Sciatic nerve (tissue), 2 donors: ENCODE measurements around the gene XBP1. TPM values are rescaled to one million over a fixed set of nuclear protein-coding genes. Genes with fewer than 3 reads are reported as not detected.
A peak's percentile ranks its signal among the peaks of the same experiment; 100 is the strongest.

Experiments
- ATAC-seq: fragments of 200-7000 bp; cut with Tn5 transposase; one replicate; pipeline ENCODE4 v1.9.1; 2020; ENCODE audit warnings: mild to moderate bottlenecking, moderate library complexity
- DNase-seq: peaks from one replicate; pipeline ENCODE4 v3.0.0-alpha.2; 2020; ENCODE audit warnings: low spot score
- intact Hi-C: fragments of 100-400 bp; cut with DNase I; formaldehyde crosslinking; loops from one replicate; pipeline ENCODE4 v1.14.2; 2022
- total RNA-seq: library from RNA; stranded (reverse); fragmentation: NEBNext Ultra II Directional; extraction: Animal tissue kit (Norgen Biotek cat#: 25700); gene quantifications from one replicate; pipeline ENCODE4 v1.2.1, GENCODE V29; 2021
- donor health status: DM: no; HTN: no; CAD: no.
- donor health status: DM: no; HTN: no; CAD: no.

The XBP1 gene
- total RNA-seq, 1 donor from 2014 or later, result 84.9 TPM

DNA sequence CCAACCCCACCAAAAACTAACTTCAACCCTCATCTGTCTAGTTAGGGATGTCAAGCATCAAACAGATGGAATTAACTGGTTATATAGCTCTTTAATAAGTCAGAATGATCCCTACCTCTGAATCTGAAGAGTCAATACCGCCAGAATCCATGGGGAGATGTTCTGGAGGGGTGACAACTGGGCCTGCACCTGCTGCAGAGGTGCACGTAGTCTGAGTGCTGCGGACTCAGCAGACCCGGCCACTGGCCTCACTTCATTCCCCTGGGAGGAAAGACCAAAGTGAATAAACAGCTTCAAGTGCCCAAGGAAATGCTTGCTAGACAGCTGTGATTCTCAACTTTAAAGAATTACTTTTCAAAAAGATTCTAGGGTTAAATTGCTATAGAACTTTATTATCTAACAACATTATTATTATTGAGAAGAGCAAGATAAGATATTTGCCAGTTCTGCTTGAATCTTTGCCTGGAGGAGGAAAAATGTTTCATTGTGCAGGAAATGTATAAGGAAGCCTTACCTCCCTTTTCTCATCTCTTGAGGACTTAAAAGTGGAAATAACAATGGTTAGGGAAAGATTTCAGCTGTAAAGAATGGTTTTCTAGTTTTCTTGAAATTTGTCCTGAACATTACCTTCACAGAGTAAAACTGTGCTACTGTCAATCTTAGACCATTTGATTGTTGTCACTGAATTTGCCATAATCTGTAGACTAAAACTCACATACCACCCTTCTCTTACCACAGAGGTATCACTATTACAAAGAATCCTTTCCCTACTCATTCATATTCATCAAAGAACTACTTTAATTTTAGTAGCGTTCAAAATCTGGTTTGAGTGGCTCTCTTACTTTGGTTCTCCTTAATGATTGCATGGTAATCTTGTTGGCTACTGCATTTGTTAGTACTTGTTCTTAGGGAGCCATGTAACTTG is 4.2 kb downstream of the XBP1 start:
- DNase-seq, result no peak
- intact Hi-C loops, result no loop called here

DNA sequence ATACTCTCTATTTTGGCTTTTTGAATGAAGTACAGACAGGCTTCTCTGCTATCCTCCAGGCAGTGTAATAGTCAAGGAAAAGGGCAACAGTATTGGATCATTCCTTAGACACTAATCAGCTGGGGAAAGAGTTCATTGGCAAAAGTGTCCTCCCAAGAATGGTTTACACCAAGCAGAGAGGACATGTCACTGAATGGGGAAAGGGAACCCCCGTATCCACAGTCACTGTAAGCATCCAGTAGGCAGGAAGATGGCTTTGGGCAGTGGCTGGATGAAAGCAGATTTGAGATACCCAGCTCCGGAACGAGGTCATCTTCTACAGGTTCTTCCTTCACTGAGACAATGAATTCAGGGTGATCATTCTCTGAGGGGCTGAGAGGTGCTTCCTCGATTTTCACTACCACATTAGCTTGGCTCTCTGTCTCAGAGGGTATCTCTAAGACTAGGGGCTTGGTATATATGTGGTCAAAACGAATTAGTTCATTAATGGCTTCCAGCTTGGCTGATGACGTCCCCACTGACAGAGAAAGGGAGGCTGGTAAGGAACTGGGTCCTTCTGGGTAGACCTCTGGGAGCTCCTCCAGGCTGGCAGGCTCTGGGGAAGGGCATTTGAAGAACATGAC is 5.2 kb downstream of the XBP1 start:
- DNase-seq (no peak), ATAC-seq (no peak)
- intact Hi-C loops, result no loop called here

More for the DNA sequence above, 4.2 kb downstream of the XBP1 start:
- ATAC-seq, result no peak

DNA sequence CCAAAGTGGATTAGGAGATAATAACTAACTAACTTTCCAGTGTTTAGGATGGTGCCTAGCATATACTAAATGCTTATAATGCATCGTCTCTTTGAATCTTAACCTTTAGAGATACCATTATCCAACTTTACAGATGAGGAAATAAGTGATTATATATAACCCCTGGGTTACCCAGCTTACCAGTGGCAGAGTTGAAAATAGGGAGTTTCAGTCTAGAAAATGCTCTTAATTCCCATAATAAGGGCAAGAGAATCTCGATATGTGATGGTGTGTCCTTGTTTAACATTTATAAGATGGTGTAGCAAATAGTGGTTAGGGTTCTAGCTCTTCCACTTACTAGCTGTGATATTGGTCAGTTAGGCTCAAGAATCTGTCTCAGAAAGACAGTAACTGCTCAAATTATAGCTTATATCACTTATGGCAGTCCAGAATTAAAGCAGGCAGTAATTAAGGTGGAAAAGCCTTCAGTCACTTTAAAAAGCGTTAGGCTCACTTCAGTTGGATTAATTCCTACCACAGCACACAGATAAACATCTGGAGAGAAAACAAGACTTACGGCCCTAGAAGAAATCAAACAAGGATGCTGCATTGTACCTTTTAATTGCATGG is 6.3 kb downstream of the XBP1 start:
- intact Hi-C loops, result no loop called here
- ATAC-seq (no peak), DNase-seq (no peak)

DNA sequence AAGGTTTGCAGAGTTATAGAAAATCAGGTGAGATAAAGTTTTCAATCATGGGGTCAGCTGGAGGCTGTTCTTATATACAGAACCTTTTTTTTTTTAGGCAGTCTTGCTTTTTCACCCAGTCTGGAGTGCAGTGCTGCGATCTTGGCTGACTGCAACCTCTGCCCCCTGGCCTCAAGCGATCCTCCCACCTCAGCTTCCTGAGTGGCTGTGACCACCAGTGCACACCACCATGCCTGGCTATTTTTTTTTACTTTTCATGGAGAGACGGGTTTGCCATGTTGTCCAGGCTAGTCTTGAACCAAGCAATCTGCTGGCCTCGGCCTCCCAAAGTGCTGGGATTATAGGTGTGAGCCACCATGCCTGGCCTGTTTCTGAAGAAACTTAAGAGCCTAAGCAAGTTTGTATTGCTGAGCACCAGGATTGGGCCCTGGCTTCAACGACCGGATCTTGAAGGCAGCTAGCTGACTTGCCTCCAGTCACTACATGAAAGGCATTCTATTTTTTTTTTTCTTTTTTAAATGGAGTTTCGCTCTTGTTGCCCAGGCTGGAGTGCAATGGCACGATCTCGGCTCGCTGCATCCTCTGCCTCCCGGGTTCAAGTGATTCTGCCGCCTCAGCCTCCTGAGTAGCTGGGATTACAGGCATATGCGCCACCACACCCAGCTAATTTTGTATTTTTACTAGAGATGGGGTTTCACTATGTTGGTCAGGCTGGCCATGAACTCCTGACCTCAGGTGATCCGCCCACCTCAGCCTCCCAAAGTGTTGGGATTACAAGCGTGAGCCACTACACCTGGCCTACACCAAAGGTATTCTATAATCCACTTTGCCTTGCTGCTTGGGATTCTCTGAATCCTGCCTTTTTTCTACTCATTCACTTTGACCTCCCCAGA is 7.6 kb downstream of the XBP1 start:
- ATAC-seq (no peak), DNase-seq (no peak)
- intact Hi-C loops, result no loop called here

- no peak for ATAC-seq
- no peak for DNase-seq
- intact Hi-C loops, result no loop called here
Measured at GRCh38 chr22:28791841-28792490, 8.4 kb downstream of the XBP1 start.

- DNase-seq, result no peak
- intact Hi-C loops, result no loop called here
- no peak for ATAC-seq
Measured at GRCh38 chr22:28791124-28791523, 9.2 kb downstream of the XBP1 start.

DNA sequence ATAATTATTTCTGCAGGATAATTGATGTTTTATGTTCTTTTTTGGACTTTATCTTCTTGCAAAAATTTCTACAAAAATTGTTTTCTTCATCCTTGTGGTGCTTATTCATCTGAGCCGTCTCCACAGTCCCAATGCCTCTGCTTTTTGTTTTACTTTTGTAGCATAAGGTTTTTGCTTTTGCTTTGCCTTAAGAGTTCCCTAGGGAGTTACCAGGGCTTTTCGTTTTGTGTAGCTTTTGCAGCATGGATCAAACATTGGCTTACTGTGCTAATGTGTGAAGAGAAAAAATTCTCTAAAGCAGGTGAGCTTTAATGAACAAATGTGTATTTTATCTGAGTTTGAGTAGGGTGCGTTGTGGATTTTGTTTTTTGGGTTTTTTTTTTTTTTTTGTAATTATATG is 11.8 kb downstream of the XBP1 start:
- DNase-seq (no peak), ATAC-seq (no peak)
- intact Hi-C loops, result no loop called here

DNA sequence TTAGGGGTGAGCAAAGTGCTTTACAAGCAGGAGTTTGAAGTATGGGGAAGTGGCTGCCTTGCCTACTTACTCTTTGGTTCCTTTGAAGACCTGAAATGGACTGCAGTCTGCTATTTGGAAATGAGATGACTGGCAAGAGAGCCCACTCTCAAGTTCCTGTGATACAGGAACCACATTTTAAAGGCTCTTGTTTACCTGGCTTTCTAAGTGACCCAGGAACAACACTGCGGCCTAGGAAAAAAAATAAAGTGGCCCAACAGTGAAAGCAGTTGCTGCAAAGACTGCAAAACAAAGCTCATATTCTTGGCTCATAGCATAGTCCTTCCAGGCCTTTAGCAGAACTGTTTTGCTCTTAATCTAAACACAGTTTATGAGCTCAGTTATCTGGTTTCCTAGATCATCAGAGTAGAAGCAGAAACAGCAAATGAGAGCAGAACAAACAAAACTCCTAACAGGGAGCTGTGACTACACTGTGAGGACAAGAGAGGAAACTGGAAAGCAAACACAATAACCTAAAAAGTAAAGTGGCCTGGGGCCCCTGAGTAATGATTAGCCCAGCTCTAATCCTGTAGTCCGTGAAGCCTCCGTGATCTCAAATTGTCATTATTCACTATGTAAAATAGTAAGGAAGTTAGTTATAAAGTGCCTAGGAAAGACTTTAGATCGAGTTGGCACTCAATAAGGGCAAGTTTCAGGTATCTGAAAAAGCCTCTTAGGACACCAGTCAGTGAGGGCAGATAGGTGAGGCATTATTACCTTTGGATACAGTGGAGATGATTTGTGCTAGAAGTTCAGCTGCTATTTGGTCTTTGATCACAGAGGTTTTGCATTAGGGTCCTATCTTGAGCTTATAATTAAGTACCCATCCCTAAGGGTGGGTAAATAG is 16.3 kb downstream of the XBP1 start:
- intact Hi-C loops, result no loop called here
- no peak for ATAC-seq
- DNase-seq, result no peak

DNA sequence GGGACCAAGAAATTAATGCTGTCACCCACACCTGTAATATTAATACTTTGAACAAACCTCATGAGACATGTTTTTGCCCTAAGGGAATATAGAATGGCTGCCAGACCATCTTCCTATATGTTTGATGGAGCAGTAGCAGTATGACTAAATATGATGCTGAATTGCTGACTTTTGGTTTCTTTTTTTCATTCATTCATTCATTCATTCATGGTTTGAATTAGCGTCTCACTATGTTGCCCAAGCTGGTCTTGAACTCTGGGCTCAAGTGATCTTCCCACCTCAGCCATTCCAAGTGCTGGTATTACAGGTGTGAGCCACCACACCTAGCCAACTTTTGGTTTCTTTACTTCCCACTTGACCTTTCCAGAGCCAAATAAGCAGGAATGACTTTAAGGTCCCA is 20.1 kb downstream of the XBP1 start:
- intact Hi-C loops, result no loop called here
- ATAC-seq (no peak), DNase-seq (no peak)

GRCh38 chr22:28779833-28780232 is 20.5 kb downstream of the XBP1 start:
- intact Hi-C loops, result no loop called here
- DNase-seq (no peak), ATAC-seq (no peak)

DNA sequence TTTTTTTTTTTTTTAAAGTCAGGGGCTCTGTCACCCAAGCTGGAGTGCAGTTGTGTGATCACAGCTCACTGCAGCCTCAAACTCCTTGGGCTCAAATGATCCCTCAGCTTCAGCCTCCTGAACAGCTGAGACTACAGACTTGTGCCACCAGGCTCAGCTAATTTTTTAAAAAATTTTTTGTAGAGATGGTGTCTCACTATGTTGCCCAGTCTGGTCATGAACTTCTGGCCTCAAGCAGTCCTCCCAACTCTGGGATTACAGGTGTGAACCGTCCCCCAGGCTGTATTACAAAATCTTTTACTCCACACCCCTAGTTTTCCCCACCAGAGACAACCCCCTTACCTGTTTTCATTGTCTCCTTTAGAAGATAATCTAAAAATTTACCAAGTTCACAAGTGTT is 26.0 kb downstream of the XBP1 start:
- DNase-seq (no peak), ATAC-seq (no peak)
- intact Hi-C loops, result no loop called here

GRCh38 chr22:28773461-28773867 is 26.9 kb downstream of the XBP1 start:
- ATAC-seq (no peak), DNase-seq (no peak)
- intact Hi-C loops, result no loop called here

DNA sequence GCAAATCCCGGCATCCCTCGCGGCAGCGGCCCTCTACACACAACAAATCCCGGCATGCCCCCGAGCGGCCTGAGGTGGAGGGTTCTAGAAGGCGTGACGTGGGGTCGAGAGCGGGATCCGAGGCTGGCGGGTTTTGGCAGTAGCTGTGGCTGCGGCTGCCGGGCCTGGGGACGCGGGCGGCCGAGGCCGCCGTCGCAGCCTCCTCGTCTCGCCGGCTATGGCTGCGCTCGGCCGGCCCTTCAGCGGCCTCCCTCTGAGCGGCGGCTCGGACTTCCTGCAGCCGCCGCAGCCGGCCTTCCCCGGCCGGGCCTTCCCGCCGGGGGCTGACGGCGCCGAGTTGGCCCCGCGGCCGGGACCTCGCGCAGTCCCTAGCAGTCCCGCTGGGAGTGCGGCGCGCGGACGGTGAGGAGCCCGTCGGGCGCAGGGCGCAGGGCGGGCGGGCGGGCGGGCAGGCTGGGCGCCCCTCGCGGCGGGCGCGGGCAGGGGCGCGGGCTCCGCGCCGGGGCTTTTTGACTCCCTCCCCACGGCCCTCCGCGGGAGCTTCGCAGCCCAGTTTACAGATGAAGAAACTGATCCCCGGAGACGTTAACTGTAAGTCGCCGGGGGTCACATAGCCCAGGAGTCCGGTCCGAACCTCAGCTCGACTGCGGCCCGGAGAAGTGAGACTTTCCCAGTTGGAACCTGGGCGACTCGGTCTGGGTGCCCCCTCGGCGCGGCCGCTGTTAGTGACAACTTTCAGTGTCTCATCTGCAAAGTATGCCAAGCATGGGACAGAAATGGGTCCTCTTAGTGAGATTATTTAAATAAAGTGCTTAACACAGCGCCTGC is 27.5 kb downstream of the XBP1 start, which contains the start of gene CCDC117:
TSS of gene CCDC117 (plus strand) at position 63 of the 828 bp plus-strand sequence. CDS start at position 218, 155 bp downstream.
- peak; percentile 99 for ATAC-seq
- DNase-seq, result peak; percentile 97
- intact Hi-C loops, result no loop called here

DNA sequence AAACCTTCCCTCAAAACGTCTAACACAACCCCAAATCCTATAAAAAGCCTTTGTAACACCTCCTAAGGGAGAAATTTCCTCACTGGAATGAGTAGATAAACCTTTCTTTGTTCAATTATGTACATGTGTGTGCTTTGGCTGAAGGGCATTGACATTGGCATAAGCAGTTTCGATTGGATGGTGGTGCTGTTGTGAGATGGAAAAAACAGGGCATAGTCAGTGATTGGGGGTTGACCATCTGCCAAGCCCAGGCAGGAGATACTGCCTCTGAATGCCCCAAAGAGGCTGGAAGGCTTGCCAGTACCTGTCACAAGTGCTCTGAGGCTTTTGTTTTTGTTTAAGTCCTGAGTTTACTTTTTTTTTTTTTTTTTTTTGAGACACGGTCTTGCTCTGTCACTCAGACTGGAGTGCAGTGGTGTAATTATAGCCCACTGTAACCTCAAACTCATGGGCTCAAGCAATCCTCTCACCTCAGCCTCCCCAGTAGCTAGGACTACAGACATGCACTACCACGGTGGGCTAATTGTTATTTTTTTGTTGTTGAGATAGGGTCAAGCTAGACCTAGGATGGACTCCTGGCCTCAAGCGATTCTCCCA is 29.1 kb downstream of the XBP1 start:
- no peak for ATAC-seq
- intact Hi-C loops, result no loop called here
- no peak for DNase-seq

- no peak for DNase-seq
- intact Hi-C loops, result no loop called here
- ATAC-seq, result no peak
Measured at GRCh38 chr22:28769394-28770085, 30.8 kb downstream of the XBP1 start.
